K562 (cell line): ENCODE data around the gene WDCP. TPM values are rescaled to one million over a fixed set of nuclear protein-coding genes. Genes with fewer than 3 reads are reported as not detected.
A peak's percentile ranks its signal among the peaks of the same experiment; 100 is the strongest.

Source experiments
- CBFB ChIP-seq: sonication (generic); formaldehyde crosslinking; IDR thresholded peaks from 2 replicates; pipeline ENCODE4 v1.4.0; 2020; ENCODE audit warnings: mild to moderate bottlenecking, missing genetic modification reagents
- GABPA ChIP-seq: fragments of 200-800 bp; sonication (Bioruptor generic); conservative IDR thresholded peaks from 2 replicates; pipeline ENCODE4 v1.6.1; 2016; ENCODE audit warnings: low read depth, missing genetic modification characterization, missing compliant biosample characterization
- GABPB2 ChIP-seq: fragments of 250-450 bp; sonication (Bioruptor Pico); conservative IDR thresholded peaks from 2 replicates; pipeline ENCODE4 v1.5.1; 2021; ENCODE audit warnings: mild to moderate bottlenecking
- HDAC8 ChIP-seq: fragments of 450-650 bp; IDR thresholded peaks from 2 replicates; pipeline ENCODE4 v1.6.1; 2016; ENCODE audit warnings: mild to moderate bottlenecking, missing genetic modification characterization, moderate library complexity, missing compliant biosample characterization
- NONO ChIP-seq, 2 experiments: fragments of 200-400 bp in 1 of 2; fragments of 450-650 bp in 1 of 2; formaldehyde crosslinking in 1 of 2; IDR thresholded peaks; 2 replicates each; pipeline ENCODE4 v1.6.1; 2017; ENCODE audit warnings: low read depth in 2 of 2, mild to moderate bottlenecking in 2 of 2, moderate library complexity in 2 of 2, low read length in 1 of 2
- PHF20 ChIP-seq: fragments of 450-650 bp; IDR thresholded peaks from 2 replicates; pipeline ENCODE4 v1.6.1; 2018; ENCODE audit not compliant: partially characterized antibody
- ZNF384 ChIP-seq: IDR thresholded peaks from 2 replicates; pipeline ENCODE4 v1.6.1; 2012; ENCODE audit warnings: low read depth, low read length, improper control_type of control experiment
- ZNF408 ChIP-seq: fragments of 250-450 bp; sonication (Bioruptor Pico); IDR thresholded peaks from 2 replicates; pipeline ENCODE4 v1.4.0; 2020; ENCODE audit warnings: low read depth, mild to moderate bottlenecking, moderate library complexity
- ZSCAN29 ChIP-seq: fragments of 450-650 bp; IDR thresholded peaks from 2 replicates; pipeline ENCODE4 v1.6.1; 2017
- polyA plus RNA-seq, 8 experiments: library from polyadenylated mRNA; depleted of rRNA in 4 of 8; stranded (reverse) in 5 of 8; unstranded in 3 of 8; fragments of >200 nt; fragmentation: Nextera tagmentation in 2 of 8; fragmentation: Illumina TruSeq in 1 of 8; extraction: Ambion mirVana in 2 of 8; extraction: Trizol in 1 of 8; gene quantifications; 2 replicates each; pipeline versions ENCODE4 v1.2.1 to v1.2.3, GENCODE V29; 2011 to 2014; ENCODE audit warnings: inconsistent platforms in 1 of 8, missing spikeins in 1 of 8
- total RNA-seq, 7 experiments: library from RNA; depleted of rRNA in 6 of 7; stranded (reverse); fragments of >200 nt in 6 of 7; fragmentation: Illumina TruSeq in 2 of 7; extraction: Trizol in 2 of 7; gene quantifications; 2 replicates each; pipeline versions ENCODE4 v1.2.1 to v1.2.3, GENCODE V29; 2011 to 2021; ENCODE audit warnings: low replicate concordance in 1 of 7
- TF ChIP-seq, protein P1 (sequence below), 2 experiments: IDR thresholded peaks; 2 replicates each; pipeline ENCODE4 v1.6.1; 2012; ENCODE audit warnings: improper control_type of control experiment in 2 of 2, low read depth in 2 of 2, low read length in 2 of 2, borderline replicate concordance in 1 of 2
- TF ChIP-seq, protein P2 (sequence below): fragments of 250-450 bp; sonication (Bioruptor Pico); IDR thresholded peaks from 2 replicates; pipeline ENCODE4 v1.5.0; 2020; ENCODE audit warnings: mild to moderate bottlenecking
- TF ChIP-seq, protein P3 (sequence below): fragments of 450-650 bp; formaldehyde crosslinking; IDR thresholded peaks from 2 replicates; pipeline ENCODE4 v1.4.0; 2020; ENCODE audit warnings: mild to moderate bottlenecking, mixed read lengths
- TF ChIP-seq, protein P4 (sequence below): sonication (generic); formaldehyde crosslinking; IDR thresholded peaks from 2 replicates; pipeline ENCODE4 v1.8.0; 2023; ENCODE audit warnings: mild to moderate bottlenecking, missing genetic modification reagents
- TF ChIP-seq, protein P5 (sequence below), 2 experiments: fragments of 450-650 bp in 1 of 2; IDR thresholded peaks; 2 replicates each; pipeline ENCODE4 v1.6.1; 2011 to 2017; ENCODE audit warnings: low read depth in 2 of 2, antibody characterized with exemption in 1 of 2, borderline replicate concordance in 1 of 2, low read length in 1 of 2, mild to moderate bottlenecking in 1 of 2, mixed read lengths in 1 of 2; ENCODE audit not compliant: control insufficient read depth in 1 of 2

Gene WDCP
- total and polyA plus RNA-seq, 9 of the 15 experiments (the other 6 are each of a cell fraction or from before 2014, with no cell fraction given) = 10.1 to 41.4 (median 21.8) TPM

DNA sequence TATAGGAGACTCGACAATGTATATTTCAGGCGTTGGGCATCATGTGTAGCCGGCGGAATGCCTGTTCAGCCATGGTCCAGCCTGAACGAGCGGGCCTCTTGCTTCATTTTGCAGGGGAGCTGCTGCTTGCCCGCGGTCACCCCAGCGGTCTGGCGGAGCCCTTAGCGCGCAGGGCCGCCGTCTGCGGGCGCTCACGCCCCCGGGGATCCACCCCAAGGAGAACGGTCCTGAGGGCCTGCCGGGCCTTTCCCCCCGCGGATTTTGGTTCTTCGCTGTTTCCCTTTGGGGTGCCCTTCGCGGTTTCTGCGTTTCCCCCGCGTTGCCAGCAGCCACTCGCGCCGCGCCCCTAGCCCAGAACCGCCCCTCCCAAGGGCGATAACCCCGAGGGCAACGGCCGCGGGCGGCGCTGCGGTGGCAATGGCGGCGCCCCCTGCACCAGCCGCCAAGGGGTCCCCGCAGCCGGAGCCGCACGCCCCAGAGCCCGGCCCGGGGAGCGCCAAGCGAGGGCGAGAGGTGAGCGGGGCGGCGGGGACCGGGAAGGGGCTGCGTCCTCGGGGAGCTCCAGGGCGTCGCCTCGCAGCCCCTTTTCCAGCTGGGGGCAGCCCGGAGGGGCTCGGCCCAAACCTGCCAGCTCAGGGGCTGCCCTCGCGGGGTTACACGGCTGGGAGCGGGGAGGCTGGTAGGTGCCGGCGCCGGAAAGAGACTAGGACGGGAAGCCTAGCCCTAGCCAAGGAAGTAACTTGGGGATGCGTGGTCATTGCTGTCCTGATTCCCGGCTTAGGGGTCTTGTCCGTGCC, 37.3 kb downstream of the WDCP start, which contains the start of gene MFSD2B (continued):
- 0 out of 2 replicates have a peak, but pooled peaks have one; percentile 15 for TF ChIP-seq HDAC8
- TF ChIP-seq NONO (IDR thresholded peaks at IDR 0.05; ENCODE audit: low read depth in 2 of 2, low read length in 1 of 2) = peak; percentile 46 to 74; a peak in 3 of 4 replicates
- TF ChIP-seq ZNF384 = no peak
- no peak for TF ChIP-seq PHF20
- no peak for TF ChIP-seq GABPA (tag)
- TF ChIP-seq, protein P1, sequence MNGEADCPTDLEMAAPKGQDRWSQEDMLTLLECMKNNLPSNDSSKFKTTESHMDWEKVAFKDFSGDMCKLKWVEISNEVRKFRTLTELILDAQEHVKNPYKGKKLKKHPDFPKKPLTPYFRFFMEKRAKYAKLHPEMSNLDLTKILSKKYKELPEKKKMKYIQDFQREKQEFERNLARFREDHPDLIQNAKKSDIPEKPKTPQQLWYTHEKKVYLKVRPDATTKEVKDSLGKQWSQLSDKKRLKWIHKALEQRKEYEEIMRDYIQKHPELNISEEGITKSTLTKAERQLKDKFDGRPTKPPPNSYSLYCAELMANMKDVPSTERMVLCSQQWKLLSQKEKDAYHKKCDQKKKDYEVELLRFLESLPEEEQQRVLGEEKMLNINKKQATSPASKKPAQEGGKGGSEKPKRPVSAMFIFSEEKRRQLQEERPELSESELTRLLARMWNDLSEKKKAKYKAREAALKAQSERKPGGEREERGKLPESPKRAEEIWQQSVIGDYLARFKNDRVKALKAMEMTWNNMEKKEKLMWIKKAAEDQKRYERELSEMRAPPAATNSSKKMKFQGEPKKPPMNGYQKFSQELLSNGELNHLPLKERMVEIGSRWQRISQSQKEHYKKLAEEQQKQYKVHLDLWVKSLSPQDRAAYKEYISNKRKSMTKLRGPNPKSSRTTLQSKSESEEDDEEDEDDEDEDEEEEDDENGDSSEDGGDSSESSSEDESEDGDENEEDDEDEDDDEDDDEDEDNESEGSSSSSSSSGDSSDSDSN (IDR thresholded peaks at IDR 0.05; ENCODE audit: borderline replicate concordance in 1 of 2, low read depth in 2 of 2, low read length in 2 of 2) = peak in 1 of 2 experiments; percentile 60; a peak in 1 of 4 replicates
- TF ChIP-seq CBFB (CRISPR knock-in tag) = 0 out of 2 replicates have a peak, but pooled peaks have one; percentile 67
- TF ChIP-seq, protein P2, sequence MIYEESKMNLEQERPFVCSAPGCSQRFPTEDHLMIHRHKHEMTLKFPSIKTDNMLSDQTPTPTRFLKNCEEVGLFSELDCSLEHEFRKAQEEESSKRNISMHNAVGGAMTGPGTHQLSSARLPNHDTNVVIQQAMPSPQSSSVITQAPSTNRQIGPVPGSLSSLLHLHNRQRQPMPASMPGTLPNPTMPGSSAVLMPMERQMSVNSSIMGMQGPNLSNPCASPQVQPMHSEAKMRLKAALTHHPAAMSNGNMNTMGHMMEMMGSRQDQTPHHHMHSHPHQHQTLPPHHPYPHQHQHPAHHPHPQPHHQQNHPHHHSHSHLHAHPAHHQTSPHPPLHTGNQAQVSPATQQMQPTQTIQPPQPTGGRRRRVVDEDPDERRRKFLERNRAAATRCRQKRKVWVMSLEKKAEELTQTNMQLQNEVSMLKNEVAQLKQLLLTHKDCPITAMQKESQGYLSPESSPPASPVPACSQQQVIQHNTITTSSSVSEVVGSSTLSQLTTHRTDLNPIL (CRISPR knock-in tag) = no peak
- TF ChIP-seq, protein P3, sequence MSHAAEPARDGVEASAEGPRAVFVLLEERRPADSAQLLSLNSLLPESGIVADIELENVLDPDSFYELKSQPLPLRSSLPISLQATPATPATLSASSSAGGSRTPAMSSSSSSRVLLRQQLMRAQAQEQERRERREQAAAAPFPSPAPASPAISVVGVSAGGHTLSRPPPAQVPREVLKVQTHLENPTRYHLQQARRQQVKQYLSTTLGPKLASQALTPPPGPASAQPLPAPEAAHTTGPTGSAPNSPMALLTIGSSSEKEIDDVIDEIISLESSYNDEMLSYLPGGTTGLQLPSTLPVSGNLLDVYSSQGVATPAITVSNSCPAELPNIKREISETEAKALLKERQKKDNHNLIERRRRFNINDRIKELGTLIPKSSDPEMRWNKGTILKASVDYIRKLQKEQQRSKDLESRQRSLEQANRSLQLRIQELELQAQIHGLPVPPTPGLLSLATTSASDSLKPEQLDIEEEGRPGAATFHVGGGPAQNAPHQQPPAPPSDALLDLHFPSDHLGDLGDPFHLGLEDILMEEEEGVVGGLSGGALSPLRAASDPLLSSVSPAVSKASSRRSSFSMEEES = no peak
- no peak for TF ChIP-seq ZSCAN29
- TF ChIP-seq ZNF408 (CRISPR knock-in tag) = no peak
- no peak for TF ChIP-seq GABPB2
- TF ChIP-seq, protein P4, sequence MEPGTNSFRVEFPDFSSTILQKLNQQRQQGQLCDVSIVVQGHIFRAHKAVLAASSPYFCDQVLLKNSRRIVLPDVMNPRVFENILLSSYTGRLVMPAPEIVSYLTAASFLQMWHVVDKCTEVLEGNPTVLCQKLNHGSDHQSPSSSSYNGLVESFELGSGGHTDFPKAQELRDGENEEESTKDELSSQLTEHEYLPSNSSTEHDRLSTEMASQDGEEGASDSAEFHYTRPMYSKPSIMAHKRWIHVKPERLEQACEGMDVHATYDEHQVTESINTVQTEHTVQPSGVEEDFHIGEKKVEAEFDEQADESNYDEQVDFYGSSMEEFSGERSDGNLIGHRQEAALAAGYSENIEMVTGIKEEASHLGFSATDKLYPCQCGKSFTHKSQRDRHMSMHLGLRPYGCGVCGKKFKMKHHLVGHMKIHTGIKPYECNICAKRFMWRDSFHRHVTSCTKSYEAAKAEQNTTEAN = 0 out of 2 replicates have a peak, but pooled peaks have one; percentile 76
- TF ChIP-seq, protein P5, sequence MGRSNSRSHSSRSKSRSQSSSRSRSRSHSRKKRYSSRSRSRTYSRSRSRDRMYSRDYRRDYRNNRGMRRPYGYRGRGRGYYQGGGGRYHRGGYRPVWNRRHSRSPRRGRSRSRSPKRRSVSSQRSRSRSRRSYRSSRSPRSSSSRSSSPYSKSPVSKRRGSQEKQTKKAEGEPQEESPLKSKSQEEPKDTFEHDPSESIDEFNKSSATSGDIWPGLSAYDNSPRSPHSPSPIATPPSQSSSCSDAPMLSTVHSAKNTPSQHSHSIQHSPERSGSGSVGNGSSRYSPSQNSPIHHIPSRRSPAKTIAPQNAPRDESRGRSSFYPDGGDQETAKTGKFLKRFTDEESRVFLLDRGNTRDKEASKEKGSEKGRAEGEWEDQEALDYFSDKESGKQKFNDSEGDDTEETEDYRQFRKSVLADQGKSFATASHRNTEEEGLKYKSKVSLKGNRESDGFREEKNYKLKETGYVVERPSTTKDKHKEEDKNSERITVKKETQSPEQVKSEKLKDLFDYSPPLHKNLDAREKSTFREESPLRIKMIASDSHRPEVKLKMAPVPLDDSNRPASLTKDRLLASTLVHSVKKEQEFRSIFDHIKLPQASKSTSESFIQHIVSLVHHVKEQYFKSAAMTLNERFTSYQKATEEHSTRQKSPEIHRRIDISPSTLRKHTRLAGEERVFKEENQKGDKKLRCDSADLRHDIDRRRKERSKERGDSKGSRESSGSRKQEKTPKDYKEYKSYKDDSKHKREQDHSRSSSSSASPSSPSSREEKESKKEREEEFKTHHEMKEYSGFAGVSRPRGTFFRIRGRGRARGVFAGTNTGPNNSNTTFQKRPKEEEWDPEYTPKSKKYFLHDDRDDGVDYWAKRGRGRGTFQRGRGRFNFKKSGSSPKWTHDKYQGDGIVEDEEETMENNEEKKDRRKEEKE (IDR thresholded peaks at IDR 0.05; ENCODE audit: borderline replicate concordance in 1 of 2, control insufficient read depth in 1 of 2, low read depth in 2 of 2, low read length in 1 of 2) = no peak
